ENCODE measurements around the gene TIPIN. TPM values are rescaled to one million over a fixed set of nuclear protein-coding genes. Genes with fewer than 3 reads are reported as not detected.
A peak's percentile ranks its signal among the peaks of the same experiment; 100 is the strongest.
"Not testable (repeated sequence)": the region's sequence is repeated elsewhere in the genome, so short reads cannot be mapped to it uniquely, and the experiment has no call there.

Gene TIPIN
- polyA plus RNA-seq, 1 donor, result 10.3 TPM

DNA sequence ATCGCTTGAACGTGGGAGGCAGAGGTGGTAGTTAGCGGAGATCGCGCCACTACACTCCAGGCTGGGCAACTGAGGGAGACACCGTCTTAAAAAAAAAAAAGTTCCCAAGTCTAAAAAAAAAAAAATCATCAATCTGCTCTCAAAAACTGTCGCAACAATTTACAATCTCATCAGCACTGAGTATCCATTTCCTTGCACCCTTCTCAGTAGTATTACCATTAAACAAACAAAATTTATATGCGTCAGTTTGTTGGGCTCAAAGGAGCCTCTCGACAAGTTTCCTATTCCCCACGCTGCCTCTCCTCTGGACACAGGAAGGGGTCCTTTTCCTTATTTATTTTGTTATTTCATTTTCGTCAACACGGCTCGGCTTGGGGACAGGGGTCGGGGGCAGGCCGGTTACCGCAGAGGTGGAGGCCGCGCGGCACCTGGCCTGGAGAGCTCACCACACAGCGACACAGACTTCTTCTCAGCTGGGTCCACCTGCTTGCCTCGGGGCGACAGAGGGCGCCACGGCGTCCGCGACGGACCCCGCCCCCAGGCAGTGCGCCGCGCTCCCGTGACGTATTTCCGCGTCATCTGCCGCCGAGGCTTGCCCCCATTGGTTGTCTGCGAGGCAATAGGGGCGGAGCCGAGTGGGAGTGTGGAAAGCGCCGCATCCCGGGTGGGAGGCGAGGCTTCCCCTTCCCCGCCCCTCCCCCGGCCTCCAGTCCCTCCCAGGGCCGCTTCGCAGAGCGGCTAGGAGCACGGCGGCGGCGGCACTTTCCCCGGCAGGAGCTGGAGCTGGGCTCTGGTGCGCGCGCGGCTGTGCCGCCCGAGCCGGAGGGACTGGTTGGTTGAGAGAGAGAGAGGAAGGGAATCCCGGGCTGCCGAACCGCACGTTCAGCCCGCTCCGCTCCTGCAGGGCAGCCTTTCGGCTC, 30.0 kb upstream of the TIPIN start, which contains the start of gene MAP2K1:
Gene MAP2K1, plus strand, starts transcription at position 709 of the 920 bp plus-strand sequence. CDS start 436 bp downstream, outside the sequence.
- H3K9me3 ChIP-seq (ENCODE audit: control insufficient read depth, low read depth, low read length), result peaks cover 3% of the 10 kb centered on the region
- DNase-seq, result peak; percentile 98
- peak within 1 kb of the TSS; percentile 91 for H3K27ac ChIP-seq (ENCODE audit: low read length)
- H3K27me3 ChIP-seq (ENCODE audit: control insufficient read depth, insufficient read depth, low read length), result no peaks in the 10 kb centered on the region
- no peaks in the 10 kb centered on the region for H3K36me3 ChIP-seq (ENCODE audit: control insufficient read depth, insufficient read depth, low read length)
- H3K4me1 ChIP-seq (ENCODE audit: control insufficient read depth, insufficient read depth, low read length), result peaks cover 11% of the 10 kb centered on the region
- WGBS (ENCODE audit: insufficient coverage, low lambda C conversion rate), result no CpG with 5 or more reads among the region's 69 CpGs
- H3K4me3 ChIP-seq (ENCODE audit: low read length), result peak within 1 kb of the TSS; percentile 89

DNA sequence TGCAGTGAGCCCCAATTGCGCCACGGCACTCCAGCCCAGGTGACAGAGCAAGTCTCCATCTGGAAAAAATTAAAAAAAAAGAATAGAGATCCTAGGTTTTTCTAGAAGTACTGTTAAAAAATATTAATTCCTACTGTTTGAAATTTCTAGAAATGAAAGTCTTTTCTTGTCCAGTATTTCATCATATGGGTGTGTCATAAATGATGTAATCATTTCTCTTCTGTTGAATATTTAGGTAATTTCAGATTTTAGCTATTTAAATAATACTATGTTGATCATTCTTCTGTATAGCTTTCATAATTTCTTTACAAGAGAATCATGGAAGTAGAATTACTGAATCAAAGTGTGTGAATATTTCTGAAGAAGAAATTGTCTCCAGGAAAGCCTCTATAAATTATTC, 24.9 kb upstream of the TIPIN start:
- H3K9me3 ChIP-seq (ENCODE audit: control insufficient read depth, low read depth, low read length); DNase-seq; H3K4me1 ChIP-seq (ENCODE audit: control insufficient read depth, insufficient read depth, low read length); H3K27ac ChIP-seq (ENCODE audit: low read length); H3K4me3 ChIP-seq (ENCODE audit: low read length); H3K36me3 ChIP-seq (ENCODE audit: control insufficient read depth, insufficient read depth, low read length); H3K27me3 ChIP-seq (ENCODE audit: control insufficient read depth, insufficient read depth, low read length): not testable (repeated sequence)
- WGBS (ENCODE audit: insufficient coverage, low lambda C conversion rate), result no CpG with 5 or more reads among the region's 2 CpGs

DNA sequence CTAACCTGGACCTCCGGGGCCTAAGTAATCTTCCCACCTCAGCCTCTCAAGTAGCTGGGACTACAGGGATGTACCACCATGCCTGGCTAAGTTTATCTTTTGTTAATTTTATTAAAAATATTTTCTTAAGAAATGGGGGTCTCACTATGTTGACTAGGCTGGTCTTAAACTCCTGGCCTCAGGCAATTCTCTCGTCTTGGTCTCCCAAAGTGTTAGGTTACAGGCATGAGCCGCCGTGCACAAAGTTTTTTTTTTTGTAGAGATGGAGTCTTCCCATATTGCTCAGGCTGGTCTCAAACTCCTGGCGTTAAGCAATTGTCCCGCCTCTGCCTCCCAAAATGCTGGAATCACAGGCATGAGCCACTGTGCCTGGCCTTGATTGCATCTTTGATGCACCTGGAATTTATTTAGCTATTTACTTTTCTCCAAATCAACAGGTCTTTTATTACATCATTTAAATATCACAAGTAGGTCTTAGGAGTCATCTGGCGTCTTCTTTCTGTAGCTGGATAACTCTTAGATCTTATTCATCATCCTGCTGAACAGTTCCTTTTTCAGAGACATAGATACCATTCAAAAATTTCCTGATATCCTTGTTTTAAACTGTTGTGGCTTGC, 22.4 kb upstream of the TIPIN start:
- H3K27me3 ChIP-seq (ENCODE audit: control insufficient read depth, insufficient read depth, low read length), result no peaks in the 10 kb centered on the region
- DNase-seq, result no peak
- no peak overlapping the region for H3K4me3 ChIP-seq (ENCODE audit: low read length)
- 100% methylated on average over 1 of the region's 7 CpGs for WGBS (ENCODE audit: insufficient coverage, low lambda C conversion rate)
- H3K27ac ChIP-seq (ENCODE audit: low read length), result no peak overlapping the region
- peaks cover 4% of the 10 kb centered on the region for H3K9me3 ChIP-seq (ENCODE audit: control insufficient read depth, low read depth, low read length)
- H3K36me3 ChIP-seq (ENCODE audit: control insufficient read depth, insufficient read depth, low read length), result no peaks in the 10 kb centered on the region
- no peaks in the 10 kb centered on the region for H3K4me1 ChIP-seq (ENCODE audit: control insufficient read depth, insufficient read depth, low read length)

DNA sequence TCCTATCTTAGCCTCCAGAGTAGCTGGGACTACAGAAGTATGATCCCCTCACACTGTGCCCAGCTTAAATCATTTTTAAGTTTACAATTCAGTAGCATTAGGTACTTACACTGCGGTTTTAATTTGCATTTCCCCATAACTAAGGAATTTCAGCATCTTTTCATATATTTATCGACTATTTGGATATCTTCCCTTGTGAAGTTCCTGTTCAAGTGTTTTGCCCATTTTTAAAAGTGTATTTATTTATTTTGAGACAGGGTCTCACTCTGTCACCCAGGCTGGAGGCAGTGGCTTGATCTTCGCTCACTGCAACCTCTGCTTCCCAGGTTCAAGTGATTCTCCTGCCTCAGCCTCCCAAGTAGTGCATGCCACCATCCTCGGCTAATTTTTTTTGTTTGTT, 17.7 kb upstream of the TIPIN start:
- 100% methylated on average over 2 of the region's 4 CpGs for WGBS (ENCODE audit: insufficient coverage, low lambda C conversion rate)
- Histone ChIP-seq H3K36me3 (ENCODE audit: control insufficient read depth, insufficient read depth, low read length) (no peaks in the 10 kb centered on the region), H3K4me1 (ENCODE audit: control insufficient read depth, insufficient read depth, low read length) (no peaks in the 10 kb centered on the region), H3K4me3 (ENCODE audit: low read length) (no peak overlapping the region), H3K27me3 (ENCODE audit: control insufficient read depth, insufficient read depth, low read length) (no peaks in the 10 kb centered on the region), H3K9me3 (ENCODE audit: control insufficient read depth, low read depth, low read length) (peaks cover 4% of the 10 kb centered on the region), H3K27ac (ENCODE audit: low read length) (no peak overlapping the region)
- DNase-seq, result no peak

DNA sequence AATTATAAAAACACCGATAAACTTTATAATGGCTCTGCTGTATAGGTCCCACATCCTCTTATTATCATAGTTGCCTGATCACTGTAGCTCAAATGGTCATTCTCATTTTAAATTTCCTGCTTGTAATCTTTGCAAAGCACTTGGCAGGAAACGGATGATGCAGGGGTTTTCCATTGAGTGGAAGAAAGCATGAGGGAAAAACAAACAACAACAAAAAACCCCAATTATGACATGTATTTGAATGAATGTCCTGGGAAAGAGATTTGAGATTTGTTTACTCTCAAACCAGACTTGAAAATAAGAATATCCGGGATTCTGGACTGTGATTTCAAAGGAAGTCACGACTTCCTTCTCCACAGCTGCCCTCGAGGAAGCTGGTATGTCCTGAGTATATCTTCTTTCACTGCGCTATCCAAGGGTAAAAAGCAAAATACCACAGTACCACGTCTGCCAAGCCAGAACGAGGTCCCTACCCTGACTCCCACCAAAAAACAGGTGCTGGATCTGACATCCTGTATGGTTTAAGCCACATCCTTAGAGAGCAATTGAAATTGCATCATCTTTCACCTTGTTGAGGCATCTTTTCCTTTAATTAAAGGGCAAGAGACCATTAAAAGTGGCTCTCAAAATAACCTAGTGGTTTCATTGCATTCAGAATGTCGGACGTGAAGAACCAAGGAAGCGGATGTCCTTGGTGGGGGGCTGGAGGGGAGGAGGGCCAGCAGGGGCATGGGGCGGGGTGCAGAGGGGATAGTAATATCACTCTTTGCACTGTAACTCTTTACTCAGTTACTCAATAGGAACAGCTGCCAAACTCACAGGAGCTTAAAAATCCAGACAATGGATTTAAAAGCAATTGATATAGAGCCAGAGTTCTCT, 13.5 kb upstream of the TIPIN start:
- H3K27me3 ChIP-seq (ENCODE audit: control insufficient read depth, insufficient read depth, low read length), result no peaks in the 10 kb centered on the region
- H3K4me1 ChIP-seq (ENCODE audit: control insufficient read depth, insufficient read depth, low read length), result no peaks in the 10 kb centered on the region
- H3K36me3 ChIP-seq (ENCODE audit: control insufficient read depth, insufficient read depth, low read length), result no peaks in the 10 kb centered on the region
- 50% methylated on average over 2 of the region's 12 CpGs for WGBS (ENCODE audit: insufficient coverage, low lambda C conversion rate)
- peak overlapping the region; percentile 23 for H3K27ac ChIP-seq (ENCODE audit: low read length)
- peak in 1 of 2 donors; percentile 18 for DNase-seq
- peaks cover 4% of the 10 kb centered on the region for H3K9me3 ChIP-seq (ENCODE audit: control insufficient read depth, low read depth, low read length)
- H3K4me3 ChIP-seq (ENCODE audit: low read length), result no peak overlapping the region

DNA sequence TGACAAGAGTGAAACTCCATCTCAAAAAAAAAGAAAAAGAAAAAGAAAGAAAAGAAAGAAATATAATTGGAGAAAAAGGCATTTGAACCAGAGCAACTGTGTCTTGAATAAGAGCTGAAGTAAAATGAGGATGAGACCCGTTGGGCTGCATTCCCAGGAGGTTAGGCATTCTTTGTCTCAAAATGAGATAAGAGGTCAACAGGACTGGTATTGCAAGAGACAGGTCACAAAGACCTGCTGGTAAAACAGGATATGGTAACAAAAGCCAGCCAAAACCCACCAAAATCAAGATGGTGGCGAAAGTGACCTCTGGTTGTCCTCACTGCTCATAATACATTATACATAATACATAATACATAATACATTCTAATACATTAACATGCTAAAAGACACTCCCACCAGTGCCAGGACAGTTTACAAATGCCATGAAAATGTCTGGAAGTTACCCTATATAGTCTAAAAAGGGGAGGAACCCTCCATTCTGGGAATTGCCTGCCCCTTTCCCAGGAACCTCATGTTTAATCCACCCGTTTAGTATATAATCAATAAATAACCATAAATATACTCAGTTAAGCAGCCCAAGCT, 8.6 kb upstream of the TIPIN start:
- no peaks in the 10 kb centered on the region for H3K9me3 ChIP-seq (ENCODE audit: control insufficient read depth, low read depth, low read length)
- no peak for DNase-seq
- H3K27me3 ChIP-seq (ENCODE audit: control insufficient read depth, insufficient read depth, low read length), result no peaks in the 10 kb centered on the region
- no peak overlapping the region for H3K4me3 ChIP-seq (ENCODE audit: low read length)
- no peaks in the 10 kb centered on the region for H3K36me3 ChIP-seq (ENCODE audit: control insufficient read depth, insufficient read depth, low read length)
- H3K4me1 ChIP-seq (ENCODE audit: control insufficient read depth, insufficient read depth, low read length), result peaks cover 2% of the 10 kb centered on the region
- WGBS (ENCODE audit: insufficient coverage, low lambda C conversion rate), result 60% methylated on average over 1 of the region's 3 CpGs
- H3K27ac ChIP-seq (ENCODE audit: low read length), result no peak overlapping the region

DNA sequence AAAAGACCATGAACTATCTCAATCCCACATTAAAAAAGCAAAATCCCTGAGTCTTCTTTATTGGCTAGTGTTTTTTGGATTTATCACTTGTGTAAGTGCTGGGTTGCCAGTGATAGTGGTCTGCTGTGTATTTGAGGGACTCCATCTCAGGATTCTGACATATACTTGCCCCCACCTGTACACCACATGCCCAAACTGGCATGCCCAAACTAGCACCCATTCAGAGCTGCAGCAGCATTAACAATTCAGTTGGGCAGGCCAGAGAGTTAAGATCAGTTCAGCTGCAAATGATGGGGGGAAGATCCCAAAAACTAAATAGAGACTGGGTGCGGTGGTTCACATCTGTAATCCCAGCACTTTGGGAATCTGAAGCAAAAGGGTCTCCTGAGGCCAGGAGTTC, 6.3 kb upstream of the TIPIN start:
- Histone ChIP-seq H3K36me3 (ENCODE audit: control insufficient read depth, insufficient read depth, low read length) (no peaks in the 10 kb centered on the region), H3K4me1 (ENCODE audit: control insufficient read depth, insufficient read depth, low read length) (peaks cover 8% of the 10 kb centered on the region), H3K4me3 (ENCODE audit: low read length) (no peak overlapping the region), H3K27ac (ENCODE audit: low read length) (no peak overlapping the region), H3K9me3 (ENCODE audit: control insufficient read depth, low read depth, low read length) (no peaks in the 10 kb centered on the region), H3K27me3 (ENCODE audit: control insufficient read depth, insufficient read depth, low read length) (no peaks in the 10 kb centered on the region)
- no CpG with 5 or more reads among the region's 1 CpG for whole genome bisulfite sequencing (ENCODE audit: insufficient coverage, low lambda C conversion rate)
- DNase-seq, result no peak

DNA sequence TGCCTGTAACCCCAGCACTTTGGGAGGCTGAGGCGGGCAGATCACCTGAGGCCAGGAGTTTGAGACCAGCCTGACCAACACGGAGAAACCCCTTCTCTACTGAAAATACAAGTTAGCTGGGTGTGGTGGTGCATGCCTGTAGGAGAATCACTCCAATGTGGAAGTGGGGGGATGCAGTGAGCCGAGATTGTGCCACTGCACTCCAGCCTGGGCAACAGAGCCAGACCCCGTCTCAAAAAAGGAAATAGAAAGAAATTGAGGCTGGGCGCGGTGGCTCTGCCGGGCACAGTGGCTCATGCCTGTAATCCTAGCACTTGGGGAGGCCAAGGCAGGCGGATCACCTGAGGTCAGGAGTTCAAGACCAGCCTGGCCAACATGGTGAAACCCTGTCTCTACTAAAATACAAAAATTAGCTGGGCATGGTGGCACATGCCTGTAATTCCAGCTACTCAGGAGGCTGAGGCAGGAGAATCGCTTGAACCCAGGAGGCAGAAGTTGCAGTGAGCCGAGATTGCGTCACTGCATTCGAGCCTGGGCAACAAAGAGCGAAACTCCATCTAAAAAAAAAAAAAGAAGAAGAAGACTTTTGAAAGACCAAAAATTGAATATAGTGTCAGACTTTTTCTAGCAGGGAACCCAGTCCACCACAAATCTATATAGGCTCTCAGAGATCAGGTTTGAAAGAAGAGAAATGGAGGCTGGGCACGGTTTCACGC, 5.4 kb upstream of the TIPIN start:
- H3K4me1 ChIP-seq (ENCODE audit: control insufficient read depth, insufficient read depth, low read length), result peaks cover 12% of the 10 kb centered on the region
- H3K36me3 ChIP-seq (ENCODE audit: control insufficient read depth, insufficient read depth, low read length); H3K27ac ChIP-seq (ENCODE audit: low read length); H3K27me3 ChIP-seq (ENCODE audit: control insufficient read depth, insufficient read depth, low read length); DNase-seq; H3K9me3 ChIP-seq (ENCODE audit: control insufficient read depth, low read depth, low read length); H3K4me3 ChIP-seq (ENCODE audit: low read length): not testable (repeated sequence)
- 100% methylated on average over 2 of the region's 15 CpGs for WGBS (ENCODE audit: insufficient coverage, low lambda C conversion rate)

DNA sequence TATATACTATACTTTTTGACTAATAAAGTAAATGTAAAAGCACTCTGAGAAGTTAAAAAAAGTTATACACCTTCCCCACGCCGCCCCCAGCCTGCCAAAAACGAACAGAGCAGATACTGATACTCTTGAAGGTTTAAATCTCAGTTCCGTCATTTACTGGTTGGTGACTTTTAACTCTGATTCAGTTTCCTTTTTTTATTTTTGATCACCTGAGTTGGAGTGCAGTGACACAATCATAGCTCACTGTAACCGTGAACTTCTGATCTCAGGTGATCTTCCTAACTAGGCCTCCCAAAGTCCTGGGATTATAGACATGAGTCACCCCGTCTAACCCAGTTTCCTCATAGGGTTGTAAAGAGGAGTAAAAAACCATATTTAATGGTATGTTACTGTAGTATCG, 3.3 kb upstream of the TIPIN start:
- Histone ChIP-seq H3K4me1 (ENCODE audit: control insufficient read depth, insufficient read depth, low read length) (peaks cover 12% of the 10 kb centered on the region), H3K27ac (ENCODE audit: low read length) (peak overlapping the region; percentile 84), H3K4me3 (ENCODE audit: low read length) (no peak overlapping the region), H3K9me3 (ENCODE audit: control insufficient read depth, low read depth, low read length) (no peaks in the 10 kb centered on the region), H3K36me3 (ENCODE audit: control insufficient read depth, insufficient read depth, low read length) (no peaks in the 10 kb centered on the region), H3K27me3 (ENCODE audit: control insufficient read depth, insufficient read depth, low read length) (no peaks in the 10 kb centered on the region)
- DNase-seq, result peak; percentile 88 to 94
- WGBS (ENCODE audit: insufficient coverage, low lambda C conversion rate), result 47% methylated on average over 5 of the region's 7 CpGs
